ENCODE data around the gene SHC3. TPM values are rescaled to one million over a fixed set of nuclear protein-coding genes. Genes with fewer than 3 reads are reported as not detected.

Gene SHC3
- total and polyA plus RNA-seq, 9 of the 15 experiments (the other 6 are each of a cell fraction or from before 2014, with no cell fraction given): not detected

DNA sequence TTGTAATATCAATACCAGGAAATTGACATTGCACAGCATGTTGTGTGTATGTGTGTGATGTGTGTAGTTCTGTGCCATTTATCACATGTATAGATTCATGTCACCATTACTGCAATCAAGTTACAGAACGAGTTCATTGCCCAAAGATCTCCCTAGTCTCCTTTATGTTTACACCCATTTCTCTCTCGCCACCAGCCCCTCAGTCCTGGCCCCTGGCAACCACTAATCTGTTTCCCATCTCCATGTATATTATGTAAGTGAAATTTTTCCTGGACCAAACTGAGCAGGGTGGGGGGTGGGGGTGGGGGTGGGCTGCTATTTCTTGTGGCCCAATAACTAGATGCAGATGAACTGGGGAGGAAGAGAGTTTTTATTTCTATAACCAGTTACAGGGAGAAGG, 198.8 kb downstream of the SHC3 start:
- CTCF ChIA-PET (ENCODE audit: low intra/inter-chr PET ratio): no interaction called here
- Histone ChIP-seq H3K36me3 (ENCODE audit: control insufficient read depth, insufficient read depth, low read length) (no peaks in the 10 kb centered on the region), H3K27me3 (ENCODE audit: control insufficient read depth in 2 of 2, insufficient read depth in 2 of 2, low read length in 2 of 2) (no peaks in the 10 kb centered on the region; a peak in 1 of 5 replicates), H3K9me3 (replicated peaks; ENCODE audit: control insufficient read depth, insufficient read depth, low read depth, low read length) (no peaks in the 10 kb centered on the region), H3K27ac (ENCODE audit: extremely low read depth, low read depth, low read length) (no peak overlapping the region), H3K9me1 (ENCODE audit: control insufficient read depth, insufficient read depth, low read length) (no peaks in the 10 kb centered on the region), H3K4me2 (ENCODE audit: insufficient read depth, low read length) (no peak overlapping the region), H3K79me2 (ENCODE audit: control insufficient read depth, insufficient read depth, low read length) (no peaks in the 10 kb centered on the region), H3K4me3 (no peak overlapping the region), H3K4me1 (replicated peaks in 1 of 2; ENCODE audit: control insufficient read depth in 2 of 2, insufficient read depth in 2 of 2, low read length in 2 of 2) (no peaks in the 10 kb centered on the region), H4K20me1 (replicated peaks; ENCODE audit: control insufficient read depth, insufficient read depth, low read length) (no peaks in the 10 kb centered on the region), H3K9ac (ENCODE audit: insufficient read depth in 1 of 2, low read depth in 2 of 2, low read length in 2 of 2) (no peak overlapping the region), H2AFZ (ENCODE audit: low read depth, low read length) (no peak overlapping the region)
- no peak for DNase-seq (ENCODE audit: extremely low read depth in 1 of 4, low spot score in 3 of 4)
- FAIRE-seq: no peak
- BruUV-seq (replicated peaks): no TSS peak
- TF ChIP-seq ZBTB43 (CRISPR knock-in tag; IDR thresholded peaks at IDR 0.05) (no peak), PTBP1 (IDR thresholded peaks at IDR 0.05; ENCODE audit: low read depth, low read length) (no peak), POLR2B (IDR thresholded peaks at IDR 0.05; ENCODE audit: low read depth, partially characterized antibody) (no peak)
- TF ChIP-seq, protein P1, sequence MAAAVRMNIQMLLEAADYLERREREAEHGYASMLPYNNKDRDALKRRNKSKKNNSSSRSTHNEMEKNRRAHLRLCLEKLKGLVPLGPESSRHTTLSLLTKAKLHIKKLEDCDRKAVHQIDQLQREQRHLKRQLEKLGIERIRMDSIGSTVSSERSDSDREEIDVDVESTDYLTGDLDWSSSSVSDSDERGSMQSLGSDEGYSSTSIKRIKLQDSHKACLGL (CRISPR knock-in tag; IDR thresholded peaks at IDR 0.05; ENCODE audit: borderline replicate concordance, poor library complexity, severe bottlenecking): no peak
- intact Hi-C loops (cut with micrococcal nuclease) (loop anchor here (10.0 kb wide), 1 partner anchor 105 kb away; no protein-coding TSS in a partner anchor), in situ Hi-C loops (cut with MboI) (no loop called here)
- WGBS (ENCODE audit: insufficient coverage, low coverage, missing lambda C conversion rate): 21% methylated on average over 2 of the region's 2 CpGs
- no peak for ATAC-seq
- POLR2A ChIA-PET: no interaction called here
